ENCODE measurements around the gene FTCDNL1.

FTCDNL1 gene

DNA sequence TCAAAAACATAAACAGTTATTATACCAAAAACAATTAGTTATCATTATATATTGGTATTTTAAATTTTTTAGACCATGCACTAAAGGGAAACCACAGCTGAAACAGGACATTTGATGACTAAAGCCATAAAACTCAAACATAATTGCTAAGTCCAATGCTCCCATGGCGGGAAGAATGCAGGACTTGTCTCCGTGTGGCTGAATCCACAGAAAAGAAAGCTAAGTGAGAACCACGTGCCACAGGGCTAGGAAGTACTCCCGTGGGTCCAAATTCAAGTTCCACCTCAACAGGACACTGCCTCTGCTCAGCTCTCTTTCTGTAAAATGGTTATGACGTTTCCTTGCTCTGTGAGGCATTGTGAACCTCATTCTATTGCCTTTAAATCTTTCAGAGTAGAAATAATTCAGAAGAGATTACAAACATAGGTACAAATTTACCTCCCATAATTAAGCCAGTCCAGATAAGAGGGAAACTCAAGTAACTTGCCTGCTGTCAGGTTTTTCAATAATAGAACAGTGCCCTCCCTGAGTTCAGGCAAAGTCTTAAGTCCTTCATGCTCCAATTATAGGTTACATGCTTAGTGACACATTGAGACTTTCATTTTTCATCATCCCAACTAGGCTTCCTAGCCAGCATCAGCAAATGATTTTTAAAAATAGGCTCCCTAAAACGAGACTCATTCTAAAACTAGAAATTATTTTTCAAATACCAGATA is 36.7 kb downstream of the FTCDNL1 start:
- no peak overlapping the region for H3K27ac ChIP-seq (ENCODE audit: low read length)
- no peak for DNase-seq

DNA sequence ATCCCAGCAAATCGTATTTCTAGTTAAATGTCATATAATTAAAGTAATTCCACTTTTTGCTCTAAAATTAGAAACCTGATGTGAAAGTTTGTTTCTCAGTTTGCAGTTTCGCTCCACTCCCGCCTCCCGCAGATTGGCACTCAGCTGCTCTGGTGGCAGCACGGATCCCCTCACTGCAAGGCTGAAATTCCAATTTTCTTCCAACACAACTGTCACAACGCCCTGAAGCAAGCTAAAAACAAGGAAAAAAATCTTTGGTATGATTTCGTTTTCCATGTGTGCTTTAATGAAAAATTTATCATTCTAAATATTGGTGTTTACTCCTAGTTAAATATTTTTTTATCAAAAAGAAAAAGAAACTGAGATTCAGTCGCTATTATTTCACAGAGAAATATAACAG is 38.5 kb downstream of the FTCDNL1 start:
- no peaks in the 10 kb centered on the region for H4K20me1 ChIP-seq (ENCODE audit: insufficient read depth, low read length)

More for the DNA sequence above, 36.7 kb downstream of the FTCDNL1 start:
- Histone ChIP-seq H2AFZ (ENCODE audit: low read depth, low read length) (no peak overlapping the region), H3K4me3 (ENCODE audit: low read depth in 1 of 2, low read length in 2 of 2) (no peak overlapping the region), H3K4me2 (ENCODE audit: insufficient read depth, low read length) (no peak overlapping the region), H3K79me2 (ENCODE audit: insufficient read depth, low read length) (no peaks in the 10 kb centered on the region), H3K36me3 (ENCODE audit: insufficient read depth, low read length) (no peaks in the 10 kb centered on the region), H3K4me1 (ENCODE audit: insufficient read depth, low read length) (no peaks in the 10 kb centered on the region), H3K27me3 (ENCODE audit: insufficient read depth, low read length, poor library complexity) (peaks cover 12% of the 10 kb centered on the region), H3K9ac (ENCODE audit: low read depth, low read length) (no peak overlapping the region), H4K20me1 (ENCODE audit: insufficient read depth, low read length) (no peaks in the 10 kb centered on the region), H3K9me3 (ENCODE audit: insufficient read depth, low read length, severe bottlenecking) (no peaks in the 10 kb centered on the region)
- TF ChIP-seq EZH2 (IDR thresholded peaks at IDR 0.05; ENCODE audit: borderline replicate concordance, low read depth, low read length, severe bottlenecking) = no peak
- TF ChIP-seq, protein P1, sequence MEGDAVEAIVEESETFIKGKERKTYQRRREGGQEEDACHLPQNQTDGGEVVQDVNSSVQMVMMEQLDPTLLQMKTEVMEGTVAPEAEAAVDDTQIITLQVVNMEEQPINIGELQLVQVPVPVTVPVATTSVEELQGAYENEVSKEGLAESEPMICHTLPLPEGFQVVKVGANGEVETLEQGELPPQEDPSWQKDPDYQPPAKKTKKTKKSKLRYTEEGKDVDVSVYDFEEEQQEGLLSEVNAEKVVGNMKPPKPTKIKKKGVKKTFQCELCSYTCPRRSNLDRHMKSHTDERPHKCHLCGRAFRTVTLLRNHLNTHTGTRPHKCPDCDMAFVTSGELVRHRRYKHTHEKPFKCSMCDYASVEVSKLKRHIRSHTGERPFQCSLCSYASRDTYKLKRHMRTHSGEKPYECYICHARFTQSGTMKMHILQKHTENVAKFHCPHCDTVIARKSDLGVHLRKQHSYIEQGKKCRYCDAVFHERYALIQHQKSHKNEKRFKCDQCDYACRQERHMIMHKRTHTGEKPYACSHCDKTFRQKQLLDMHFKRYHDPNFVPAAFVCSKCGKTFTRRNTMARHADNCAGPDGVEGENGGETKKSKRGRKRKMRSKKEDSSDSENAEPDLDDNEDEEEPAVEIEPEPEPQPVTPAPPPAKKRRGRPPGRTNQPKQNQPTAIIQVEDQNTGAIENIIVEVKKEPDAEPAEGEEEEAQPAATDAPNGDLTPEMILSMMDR (IDR thresholded peaks at IDR 0.05; ENCODE audit: borderline replicate concordance, extremely low read depth, low read length, poor library complexity, severe bottlenecking) = no peak
- ATAC-seq (ENCODE audit: insufficient read depth, low read depth) = no peak

DNA sequence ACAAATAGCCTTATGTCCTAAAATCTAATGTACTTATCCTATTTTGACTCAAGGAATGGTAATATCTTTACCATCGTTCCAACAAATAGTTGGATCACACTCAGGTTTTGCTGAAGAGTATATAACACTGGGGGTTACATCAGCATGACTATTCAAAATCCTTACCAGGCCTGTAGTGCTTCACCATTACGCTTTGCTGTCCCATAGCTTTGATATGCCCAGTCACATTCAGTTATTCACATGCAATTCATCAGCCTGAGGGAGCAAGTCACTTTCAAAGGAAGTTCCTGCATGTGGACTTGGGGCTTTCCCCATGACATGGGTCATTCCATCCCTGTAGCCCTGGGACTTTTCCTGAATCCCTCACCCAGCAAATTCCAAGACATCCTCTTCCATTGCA is 39.6 kb downstream of the FTCDNL1 start:
- H3K27me3 ChIP-seq (ENCODE audit: insufficient read depth, low read length, poor library complexity) = peaks cover 12% of the 10 kb centered on the region
- H3K9ac ChIP-seq (ENCODE audit: low read depth, low read length) = no peak overlapping the region
- no peaks in the 10 kb centered on the region for H3K9me3 ChIP-seq (ENCODE audit: insufficient read depth, low read length, severe bottlenecking)
- H4K20me1 ChIP-seq (ENCODE audit: insufficient read depth, low read length) = no peaks in the 10 kb centered on the region
- DNase-seq (no peak), ATAC-seq (ENCODE audit: insufficient read depth, low read depth) (no peak)
- H3K4me1 ChIP-seq (ENCODE audit: insufficient read depth, low read length) = no peaks in the 10 kb centered on the region
- no peak overlapping the region for H2AFZ ChIP-seq (ENCODE audit: low read depth, low read length)
- no peaks in the 10 kb centered on the region for H3K36me3 ChIP-seq (ENCODE audit: insufficient read depth, low read length)
- no peak overlapping the region for H3K4me2 ChIP-seq (ENCODE audit: insufficient read depth, low read length)
- H3K4me3 ChIP-seq (ENCODE audit: low read depth in 1 of 2, low read length in 2 of 2) = no peak overlapping the region
- H3K79me2 ChIP-seq (ENCODE audit: insufficient read depth, low read length) = no peaks in the 10 kb centered on the region
- TF ChIP-seq EZH2 (IDR thresholded peaks at IDR 0.05; ENCODE audit: borderline replicate concordance, low read depth, low read length, severe bottlenecking) = no peak
- TF ChIP-seq, protein P1 (IDR thresholded peaks at IDR 0.05; ENCODE audit: borderline replicate concordance, extremely low read depth, low read length, poor library complexity, severe bottlenecking) = no peak
- H3K27ac ChIP-seq (ENCODE audit: low read length) = no peak overlapping the region

More for the DNA sequence above, 38.5 kb downstream of the FTCDNL1 start:
- H3K4me3 ChIP-seq (ENCODE audit: low read depth in 1 of 2, low read length in 2 of 2) = no peak overlapping the region
- H2AFZ ChIP-seq (ENCODE audit: low read depth, low read length) = no peak overlapping the region
- no peaks in the 10 kb centered on the region for H3K36me3 ChIP-seq (ENCODE audit: insufficient read depth, low read length)
- no peaks in the 10 kb centered on the region for H3K9me3 ChIP-seq (ENCODE audit: insufficient read depth, low read length, severe bottlenecking)
- no peak overlapping the region for H3K27ac ChIP-seq (ENCODE audit: low read length)
- TF ChIP-seq, protein P1 (IDR thresholded peaks at IDR 0.05; ENCODE audit: borderline replicate concordance, extremely low read depth, low read length, poor library complexity, severe bottlenecking) = no peak
- TF ChIP-seq EZH2 (IDR thresholded peaks at IDR 0.05; ENCODE audit: borderline replicate concordance, low read depth, low read length, severe bottlenecking) = no peak
- H3K79me2 ChIP-seq (ENCODE audit: insufficient read depth, low read length) = no peaks in the 10 kb centered on the region
- no peak overlapping the region for H3K4me2 ChIP-seq (ENCODE audit: insufficient read depth, low read length)
- DNase-seq (no peak), ATAC-seq (ENCODE audit: insufficient read depth, low read depth) (no peak)
- peaks cover 12% of the 10 kb centered on the region for H3K27me3 ChIP-seq (ENCODE audit: insufficient read depth, low read length, poor library complexity)
- H3K9ac ChIP-seq (ENCODE audit: low read depth, low read length) = no peak overlapping the region
- no peaks in the 10 kb centered on the region for H3K4me1 ChIP-seq (ENCODE audit: insufficient read depth, low read length)

Data from DND-41 (cell line).